Fibroblast of lung (primary cell): ENCODE measurements around the gene ZG16.

Experiments
- EZH2 ChIP-seq: IDR thresholded peaks from 2 replicates; pipeline ENCODE4 v1.5.1; 2012; ENCODE audit warnings: low read length, control low read depth, mild to moderate bottlenecking; ENCODE audit errors: missing control alignments
- TF ChIP-seq, protein P1 (sequence below), 2 donors: IDR thresholded peaks in 1 of 2; conservative IDR thresholded peaks in 1 of 2; 1 replicate in 1 of 2; 2 replicates in 1 of 2; pipeline ENCODE4 v1.5.1; 2011 to 2012; ENCODE audit warnings: low read length in 2 of 2, control low read depth in 1 of 2, inconsistent platforms in 1 of 2, low read depth in 1 of 2, mild to moderate bottlenecking in 1 of 2

DNA sequence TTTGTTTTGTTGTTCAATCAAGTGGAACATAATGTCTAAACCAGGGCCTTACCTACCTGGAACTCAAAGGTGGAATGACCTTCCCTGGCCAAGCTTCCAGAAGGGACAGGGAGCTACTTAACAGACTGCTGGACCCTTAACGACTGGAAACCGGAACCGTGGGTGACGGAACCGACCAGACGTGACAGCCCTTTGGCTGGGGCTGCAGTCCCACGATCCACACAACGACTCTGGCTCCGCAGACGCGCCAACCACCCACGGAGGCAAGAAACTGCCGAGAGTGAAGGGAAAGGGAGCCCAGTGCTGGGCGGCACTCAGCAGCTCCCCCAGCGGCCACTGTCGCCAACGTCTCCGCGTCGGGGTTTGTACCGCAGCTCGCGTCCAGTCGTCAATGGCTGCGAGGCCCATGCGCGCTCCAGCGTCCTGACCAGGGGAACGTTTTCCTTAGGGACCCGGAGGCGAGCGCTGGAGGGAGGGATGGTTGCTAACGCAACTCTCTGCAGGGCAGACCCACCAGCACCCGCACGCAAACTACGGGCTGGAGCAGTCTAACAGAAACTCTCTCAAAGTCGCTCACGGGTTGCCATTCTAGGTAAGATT lies 6.9 kb downstream of the ZG16 start:
- TF ChIP-seq EZH2 = no peak
- TF ChIP-seq, protein P1, sequence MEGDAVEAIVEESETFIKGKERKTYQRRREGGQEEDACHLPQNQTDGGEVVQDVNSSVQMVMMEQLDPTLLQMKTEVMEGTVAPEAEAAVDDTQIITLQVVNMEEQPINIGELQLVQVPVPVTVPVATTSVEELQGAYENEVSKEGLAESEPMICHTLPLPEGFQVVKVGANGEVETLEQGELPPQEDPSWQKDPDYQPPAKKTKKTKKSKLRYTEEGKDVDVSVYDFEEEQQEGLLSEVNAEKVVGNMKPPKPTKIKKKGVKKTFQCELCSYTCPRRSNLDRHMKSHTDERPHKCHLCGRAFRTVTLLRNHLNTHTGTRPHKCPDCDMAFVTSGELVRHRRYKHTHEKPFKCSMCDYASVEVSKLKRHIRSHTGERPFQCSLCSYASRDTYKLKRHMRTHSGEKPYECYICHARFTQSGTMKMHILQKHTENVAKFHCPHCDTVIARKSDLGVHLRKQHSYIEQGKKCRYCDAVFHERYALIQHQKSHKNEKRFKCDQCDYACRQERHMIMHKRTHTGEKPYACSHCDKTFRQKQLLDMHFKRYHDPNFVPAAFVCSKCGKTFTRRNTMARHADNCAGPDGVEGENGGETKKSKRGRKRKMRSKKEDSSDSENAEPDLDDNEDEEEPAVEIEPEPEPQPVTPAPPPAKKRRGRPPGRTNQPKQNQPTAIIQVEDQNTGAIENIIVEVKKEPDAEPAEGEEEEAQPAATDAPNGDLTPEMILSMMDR (conservative IDR thresholded peaks at IDR 0.05 in 1 of 2, IDR thresholded peaks at IDR 0.05 in 1 of 2; ENCODE audit: low read depth in 1 of 2, low read length in 2 of 2) = peak; percentile 72 to 91
